NCI-H524 treated with DMSO at 0.1 percent for 48 hours (cell line): ENCODE measurements around the gene LRRC8C.
"Not testable (repeated sequence)": the region's sequence is repeated elsewhere in the genome, so short reads cannot be mapped to it uniquely, and the experiment has no call there.

Experiments used
- DNase-seq: peaks from one replicate; lab custom pipeline; 2025; lab: John Stamatoyannopoulos, UW

LRRC8C gene

DNA sequence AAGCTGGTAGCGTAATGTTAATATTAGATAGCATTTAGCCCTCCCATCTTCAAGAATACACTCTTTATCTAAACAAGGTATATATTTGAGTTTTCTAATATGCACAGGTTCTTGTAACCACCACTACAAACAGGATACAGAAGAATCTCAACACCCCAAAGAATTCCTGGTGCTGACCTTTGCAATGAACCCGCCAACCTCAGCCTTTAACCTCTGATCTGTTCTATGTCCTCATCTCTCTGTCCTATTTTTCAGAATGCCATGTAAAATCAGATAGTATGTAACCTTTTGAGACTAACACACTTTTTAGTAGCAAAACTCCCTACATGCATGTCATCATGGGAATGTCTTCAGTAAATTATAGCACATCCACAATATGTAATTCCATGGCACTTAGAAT is 71.1 kb downstream of the LRRC8C start:
- DNase-seq = no peak

DNA sequence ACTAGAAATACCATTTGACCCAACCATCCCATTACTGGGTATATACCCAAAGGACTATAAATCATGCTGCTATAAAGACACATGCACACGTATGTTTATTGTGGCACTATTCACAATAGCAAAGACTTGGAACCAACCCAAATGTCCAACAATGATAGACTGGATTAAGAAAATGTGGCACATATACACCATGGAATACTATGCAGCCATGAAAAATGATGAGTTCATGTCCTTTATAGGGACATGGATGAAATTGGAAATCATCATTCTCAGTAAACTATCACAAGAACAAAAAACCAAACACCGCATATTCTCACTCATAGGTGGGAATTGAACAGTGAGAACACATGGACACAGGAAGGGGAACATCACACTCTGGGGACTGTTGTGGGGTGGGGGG is 72.0 kb downstream of the LRRC8C start:
- not testable (repeated sequence) for DNase-seq

DNA sequence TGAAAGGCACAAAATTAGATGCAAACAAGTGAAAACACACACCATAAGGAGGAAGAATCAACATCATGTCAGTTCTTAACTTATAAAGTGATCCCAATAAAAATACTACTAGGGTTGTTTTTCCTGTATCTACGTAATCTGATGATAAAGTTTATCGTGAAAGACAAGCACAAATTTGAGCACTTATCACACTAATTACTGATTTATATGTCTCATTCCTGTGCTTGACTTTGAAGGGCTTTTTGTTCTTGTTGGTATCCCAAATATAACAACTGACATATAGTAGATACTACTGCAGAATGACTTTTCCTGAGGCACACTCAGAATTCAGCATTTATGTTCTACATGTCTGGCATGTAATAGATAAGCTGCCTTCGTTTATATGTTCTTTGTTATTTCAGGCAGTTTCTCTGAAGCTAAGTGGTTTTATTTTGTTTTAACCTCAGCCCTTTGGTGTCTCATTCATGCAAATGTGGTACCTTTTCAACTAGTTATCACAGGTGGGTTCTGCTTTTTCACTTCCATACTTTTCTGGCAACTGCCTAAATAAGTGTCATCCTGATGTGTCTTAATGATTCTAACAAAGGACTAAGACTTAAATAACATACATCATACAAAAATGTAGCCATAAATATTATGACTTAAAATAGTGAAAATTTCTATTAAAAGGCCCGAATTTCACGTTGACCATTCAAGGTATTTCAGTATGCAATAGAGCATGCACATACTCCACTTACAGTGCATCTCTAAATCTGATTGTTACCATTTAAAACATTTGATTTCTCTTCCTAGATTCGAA is 73.2 kb downstream of the LRRC8C start:
- DNase-seq = no peak

DNA sequence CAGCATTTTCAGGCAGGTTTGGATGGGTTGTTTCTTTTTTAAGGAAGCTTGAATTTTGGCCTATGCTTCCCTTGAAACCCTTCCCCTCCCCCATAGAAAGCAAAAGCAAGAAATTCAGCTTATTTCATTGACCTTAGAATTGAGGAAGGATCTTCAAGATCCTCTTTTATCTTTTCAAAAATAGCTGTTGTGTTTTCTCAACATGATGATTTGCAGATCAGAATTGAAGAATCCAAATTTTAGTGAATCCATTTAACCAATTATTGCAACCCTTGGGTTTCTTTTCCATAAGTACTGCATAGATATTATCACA is 73.7 kb downstream of the LRRC8C start:
- DNase-seq = no peak

DNA sequence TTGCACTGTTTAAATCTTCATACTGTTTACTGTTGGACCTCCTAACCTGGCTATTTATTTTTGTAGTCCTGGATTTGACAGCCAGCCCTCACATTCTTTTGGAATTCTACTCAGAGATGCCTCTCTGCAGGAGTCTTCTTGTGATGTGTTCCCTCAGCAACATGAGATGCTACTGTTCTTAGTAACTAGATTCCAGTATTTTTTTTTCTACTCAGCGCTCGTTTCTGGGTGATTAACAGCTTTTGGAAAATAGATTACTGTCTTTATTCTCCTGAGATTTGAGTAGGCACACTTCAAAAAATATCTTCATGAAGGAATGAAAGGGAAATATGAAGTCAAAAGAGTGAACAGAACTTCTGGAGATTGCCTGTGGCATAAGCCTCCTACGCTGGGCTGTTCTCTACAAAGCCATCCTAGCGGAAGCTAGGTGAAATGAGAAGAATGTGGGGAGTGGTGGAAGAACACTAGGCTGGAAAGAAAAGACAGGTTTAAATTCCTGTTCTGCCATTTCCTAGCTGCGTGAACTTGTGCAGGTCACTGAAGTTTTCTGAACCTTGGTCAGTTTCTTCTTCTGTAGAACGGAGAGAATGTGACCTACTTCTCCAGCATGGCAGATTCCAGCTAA is 75.9 kb downstream of the LRRC8C start:
- no peak for DNase-seq

DNA sequence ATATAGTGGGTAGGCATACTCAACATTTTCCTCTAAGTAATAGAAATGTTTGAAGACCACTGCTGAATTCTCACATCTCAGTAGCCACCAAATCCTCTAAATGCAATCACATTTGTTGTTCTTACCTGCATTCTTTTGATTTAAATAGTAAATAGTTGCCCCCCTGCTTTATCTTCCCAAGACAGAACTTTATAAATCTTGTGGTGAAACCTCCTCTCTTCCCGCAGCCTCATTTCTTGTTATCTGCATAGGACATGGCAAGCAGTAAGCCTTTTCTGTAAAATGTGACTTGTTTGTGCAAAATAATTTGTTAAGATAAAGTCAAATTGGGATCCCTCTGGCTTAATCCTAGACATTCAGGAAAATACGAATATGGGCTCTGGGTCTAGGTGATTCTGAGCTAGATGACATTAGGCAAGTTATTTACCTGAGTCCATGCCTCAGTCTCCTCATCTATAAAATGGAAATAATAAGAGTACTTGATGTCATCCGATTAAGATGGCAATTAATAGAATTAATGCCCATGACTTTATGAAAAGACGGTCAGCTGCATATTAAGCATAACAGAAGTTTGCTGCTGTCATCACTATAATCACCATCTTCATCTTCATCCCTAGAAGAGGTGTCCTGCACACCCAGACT is 77.7 kb downstream of the LRRC8C start:
- no peak for DNase-seq

DNA sequence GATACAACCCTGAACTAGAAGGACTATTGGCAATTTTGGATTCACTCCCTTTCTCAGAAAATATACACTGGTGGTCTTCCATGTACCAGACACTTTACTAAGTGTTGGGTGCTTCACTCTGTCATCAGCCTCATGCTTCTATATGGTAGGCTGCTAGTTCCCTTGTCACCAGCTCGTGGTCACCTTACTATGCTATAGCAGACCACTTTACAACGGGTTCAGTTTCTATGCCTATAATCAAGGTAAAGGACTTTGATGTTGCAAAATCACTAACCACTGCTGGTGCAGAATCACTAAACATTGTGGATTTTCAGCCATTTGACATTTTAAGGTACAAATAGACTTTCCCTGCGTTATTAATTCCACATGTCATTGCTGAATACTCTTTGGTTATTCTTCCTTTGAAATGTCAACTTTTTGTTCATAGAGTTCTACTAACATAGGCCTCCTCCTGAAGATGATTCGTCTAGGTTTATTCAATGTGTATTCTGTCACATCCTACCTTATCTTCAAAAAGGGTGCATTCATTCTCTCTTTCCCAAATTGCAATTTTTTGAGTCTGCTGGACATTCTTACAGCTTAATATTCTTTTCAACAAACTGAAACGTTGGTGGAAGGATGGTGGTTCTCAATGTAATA is 78.3 kb downstream of the LRRC8C start:
- DNase-seq = no peak

DNA sequence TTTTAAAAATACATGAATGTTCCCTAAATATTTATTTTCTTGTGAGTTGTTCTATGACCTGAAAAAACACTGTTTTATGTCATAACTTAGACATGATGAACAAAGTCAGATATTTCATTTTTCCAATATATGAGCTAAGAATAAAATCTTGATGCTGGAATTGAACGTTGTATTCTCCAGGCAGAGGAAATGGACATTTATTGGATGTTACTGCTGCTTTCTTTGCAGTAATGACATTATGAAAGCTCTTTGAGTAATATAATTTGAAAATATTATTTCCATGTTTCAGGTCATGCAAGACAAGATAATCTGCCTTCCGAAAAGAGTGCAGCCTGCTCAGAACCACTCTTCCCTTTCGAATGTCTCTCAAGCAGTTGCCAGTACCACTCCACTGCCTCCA is 79.5 kb downstream of the LRRC8C start:
- no peak for DNase-seq

DNA sequence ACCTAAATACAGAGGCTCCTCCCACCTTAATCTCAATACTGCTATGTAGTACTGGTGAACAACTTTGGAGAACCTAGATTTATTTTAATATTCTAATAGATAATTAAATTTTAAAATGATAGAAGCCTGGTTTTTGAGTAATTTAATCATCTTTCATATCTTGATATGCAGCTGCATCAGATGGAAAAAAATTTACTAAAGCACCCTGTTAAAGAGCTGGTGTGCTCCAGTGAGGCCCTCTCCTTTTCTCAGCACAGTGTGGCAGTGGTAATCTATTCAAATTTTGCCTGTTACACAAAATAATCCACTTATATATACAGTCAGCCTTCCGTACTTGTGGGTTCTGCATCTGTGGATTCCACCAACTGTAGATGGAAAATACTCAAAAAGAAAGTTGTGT is 82.8 kb downstream of the LRRC8C start:
- DNase-seq = no peak

DNA sequence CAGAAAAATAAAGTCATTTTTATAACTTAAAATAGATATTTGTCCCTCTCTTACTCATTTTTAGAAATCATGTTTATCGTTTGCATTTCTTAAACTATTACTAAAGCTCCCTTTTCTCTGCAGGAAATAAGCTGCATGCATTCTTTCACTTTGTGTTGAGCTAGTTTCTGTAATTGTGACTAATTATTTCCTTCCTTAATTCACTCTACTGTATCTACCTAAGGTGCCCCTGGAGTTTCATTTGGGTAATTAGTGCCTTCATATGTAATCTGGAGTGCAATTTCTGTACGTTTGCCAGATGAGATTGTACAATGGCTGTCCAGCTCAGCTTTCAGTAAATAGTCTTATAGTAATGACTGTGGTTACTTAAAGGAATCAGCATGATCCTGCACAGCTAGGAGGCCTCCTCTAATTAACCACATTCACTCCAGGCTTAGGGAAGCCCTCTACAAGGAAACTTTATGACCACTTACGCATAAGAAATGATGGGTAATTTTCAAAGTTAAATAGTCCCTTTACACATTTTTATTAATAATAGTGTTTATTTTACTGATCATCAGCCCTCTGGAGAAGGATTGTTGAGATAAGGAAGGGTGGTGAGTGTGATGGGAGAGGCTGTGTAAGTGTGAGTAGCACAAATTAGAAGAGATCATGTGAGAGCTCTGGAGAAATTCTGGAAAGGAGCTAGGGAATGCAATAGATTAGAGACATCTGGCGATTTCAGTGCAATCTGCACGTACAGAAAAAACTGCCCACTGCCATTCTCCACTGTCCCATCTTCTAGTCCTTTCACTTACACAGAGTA is 86.8 kb downstream of the LRRC8C start:
- DNase-seq = no peak

DNA sequence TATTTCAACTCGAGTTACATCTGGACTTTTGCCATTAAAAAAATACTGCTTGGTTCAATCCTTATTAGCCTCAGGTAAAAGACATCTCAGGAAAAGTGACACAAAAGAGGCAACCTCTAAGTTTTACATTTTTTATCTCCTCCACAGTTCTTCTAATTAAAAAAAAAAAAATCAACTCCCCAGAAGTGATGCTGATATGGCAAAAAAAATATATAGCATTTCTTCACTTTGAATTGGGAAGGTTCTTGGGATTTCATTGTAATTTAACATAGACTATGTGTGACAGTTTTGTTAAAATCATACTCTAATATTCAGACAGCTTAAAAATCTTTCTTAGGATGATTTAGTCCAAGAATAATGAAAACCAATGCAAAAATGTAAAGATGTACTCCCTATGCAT is 87.9 kb downstream of the LRRC8C start:
- no peak for DNase-seq

DNA sequence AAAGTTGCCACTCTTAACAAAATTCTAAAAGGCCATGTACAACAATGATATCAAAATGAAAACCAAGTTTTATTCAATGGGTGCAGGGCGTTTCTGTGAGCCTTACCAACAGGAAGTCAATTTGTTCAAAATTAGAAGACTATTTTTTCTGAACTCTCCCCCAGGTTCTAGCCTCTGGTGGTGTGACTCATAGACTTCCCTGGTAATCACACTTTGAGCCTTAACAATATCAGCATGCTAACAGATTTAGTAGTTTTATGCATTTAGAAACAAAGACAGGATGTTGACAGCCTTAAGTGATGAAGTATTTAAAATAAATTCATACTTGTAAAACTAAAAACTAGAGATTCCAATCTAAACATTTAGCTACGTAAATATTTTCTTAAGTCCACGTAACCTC is 88.4 kb downstream of the LRRC8C start:
- DNase-seq = no peak

DNA sequence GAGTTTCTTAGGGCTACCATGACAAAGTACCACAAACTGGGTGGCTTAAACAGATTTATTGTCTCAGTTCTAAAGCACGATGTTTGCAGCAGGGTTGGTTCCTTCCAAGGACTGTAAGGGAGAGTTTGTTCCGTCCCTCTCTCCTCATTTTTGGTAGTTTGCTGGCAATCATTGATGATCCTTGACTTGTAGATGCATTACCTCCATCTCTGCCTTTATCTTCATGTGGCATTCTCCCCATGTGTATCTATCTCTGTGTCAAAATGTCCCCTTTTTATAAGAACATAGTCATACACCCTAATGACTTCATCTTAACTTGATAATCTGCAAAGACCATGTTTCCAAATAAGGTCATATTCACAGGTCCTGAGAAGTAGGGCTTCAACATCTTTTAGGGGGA is 90.2 kb downstream of the LRRC8C start:
- DNase-seq = no peak

DNA sequence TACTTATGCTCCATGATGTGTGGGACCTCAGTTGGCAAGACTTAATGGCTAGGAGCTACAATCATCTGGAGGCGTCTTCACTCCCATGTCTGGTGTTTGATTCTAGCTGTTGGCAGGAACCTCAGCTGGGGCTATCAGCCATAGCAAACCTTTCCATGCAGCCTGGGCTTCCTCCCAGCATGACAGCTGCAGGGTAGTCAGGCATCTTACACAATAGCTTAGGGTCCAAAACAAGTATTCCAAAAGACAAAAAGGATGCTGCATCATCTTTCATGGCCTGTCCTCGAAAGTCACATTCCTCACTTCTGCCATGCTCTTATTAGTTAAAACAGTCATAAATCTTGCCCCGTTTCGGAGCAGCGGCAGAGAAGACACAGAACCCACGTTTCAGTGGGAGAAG is 90.9 kb downstream of the LRRC8C start:
- no peak for DNase-seq

DNA sequence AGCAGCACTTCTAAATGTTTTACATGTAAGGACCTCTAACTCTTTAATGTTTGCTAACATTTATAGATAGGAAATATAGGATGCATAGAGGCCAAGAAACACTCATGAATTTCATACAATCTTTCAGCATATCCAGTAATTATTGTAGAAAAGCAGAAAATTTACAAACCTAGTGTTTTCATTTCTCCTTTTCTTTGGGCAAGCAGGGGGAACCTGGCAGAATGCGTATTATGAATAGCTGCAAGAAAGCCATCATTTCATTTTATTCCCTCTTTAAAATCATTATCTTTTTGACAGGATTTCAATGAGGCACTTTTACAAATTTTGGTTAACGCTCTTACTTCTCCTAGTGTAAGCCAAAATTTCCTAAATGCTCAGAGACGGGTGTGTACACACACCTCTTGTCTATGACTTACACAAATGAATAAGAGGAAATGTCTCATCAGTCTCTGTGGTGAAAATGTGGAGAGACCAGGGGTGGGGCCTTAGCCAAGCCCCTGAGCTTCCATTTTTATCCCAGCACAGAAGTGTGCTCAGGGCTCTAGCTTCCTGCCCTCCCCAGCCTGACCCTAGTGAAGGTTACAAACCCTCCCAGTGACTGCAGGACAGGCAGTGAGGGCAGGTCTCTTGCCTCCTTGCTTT is 91.6 kb downstream of the LRRC8C start:
- no peak for DNase-seq

DNA sequence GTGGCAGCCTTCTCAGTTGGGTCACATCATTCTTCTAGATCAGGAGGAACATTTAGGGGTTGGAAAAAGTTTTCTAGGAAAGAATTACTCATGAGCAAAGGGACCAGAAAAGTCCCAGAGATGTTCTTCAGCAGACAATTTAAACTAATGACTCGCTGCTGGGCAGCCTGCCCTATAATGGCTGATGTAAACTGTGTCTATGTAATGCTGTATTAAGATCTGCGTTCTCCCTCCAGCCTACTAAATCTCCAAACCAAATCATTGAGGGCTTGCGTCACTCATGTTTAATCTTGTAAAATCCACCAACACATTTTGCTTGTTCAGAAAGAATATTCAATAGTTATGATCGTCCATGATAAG is 92.1 kb downstream of the LRRC8C start:
- DNase-seq = no peak

DNA sequence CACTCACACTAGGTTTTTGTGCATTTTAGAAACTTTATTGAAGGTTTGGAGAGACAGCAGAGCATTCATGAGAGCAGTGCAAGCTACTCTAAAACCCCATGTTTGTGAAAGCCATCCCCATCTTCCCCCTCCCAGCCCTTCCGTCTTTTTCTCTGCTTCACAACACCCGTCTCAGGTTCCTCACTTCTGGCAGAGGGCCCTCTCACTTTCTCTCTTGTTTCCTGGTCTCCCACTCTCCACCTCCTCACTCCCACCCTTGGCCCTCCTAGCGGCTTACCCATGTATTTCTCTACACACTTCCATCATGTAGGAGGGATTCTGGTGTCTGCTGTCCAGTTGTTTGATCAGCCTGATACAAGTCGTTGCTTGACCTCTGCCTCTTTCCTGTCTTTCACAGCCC is 92.7 kb downstream of the LRRC8C start:
- DNase-seq = no peak

DNA sequence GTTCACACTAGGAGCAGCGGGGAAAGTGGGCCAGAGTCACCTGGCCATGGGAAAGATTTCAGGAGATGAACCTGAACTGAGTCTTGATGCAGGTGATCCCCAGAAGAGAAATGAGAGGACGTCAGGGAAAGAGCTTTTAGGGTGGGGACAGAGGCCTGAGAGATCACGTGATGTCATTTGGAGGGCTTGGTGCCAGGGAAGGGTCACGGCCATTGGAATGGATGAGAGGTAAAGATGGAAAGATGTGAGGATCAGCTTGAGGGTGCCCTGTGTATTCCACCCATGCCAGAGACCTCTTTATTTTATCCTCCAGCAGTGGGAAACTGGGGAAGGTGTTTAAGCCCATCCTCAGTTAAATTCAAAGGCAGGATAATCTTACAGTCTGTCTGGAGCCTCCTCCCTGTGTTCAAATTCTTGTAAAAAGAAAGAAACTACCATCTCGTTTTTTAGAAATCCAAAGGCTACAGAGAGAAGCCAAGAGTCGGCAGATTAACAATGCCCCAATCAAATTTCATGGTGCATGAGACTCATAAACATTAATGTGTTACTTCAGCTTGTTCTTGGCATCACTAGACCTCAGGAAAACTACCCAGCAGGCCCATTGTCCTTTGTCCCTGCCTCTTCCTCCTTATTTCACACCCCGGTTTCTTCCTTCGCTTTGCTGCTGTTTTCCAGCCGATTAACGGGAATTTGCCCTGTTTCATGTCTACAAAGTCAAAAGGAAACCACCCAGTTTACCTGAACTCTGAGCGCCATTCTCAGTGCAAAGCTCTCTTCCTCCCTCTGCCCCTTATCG is 94.8 kb downstream of the LRRC8C start:
- no peak for DNase-seq

DNA sequence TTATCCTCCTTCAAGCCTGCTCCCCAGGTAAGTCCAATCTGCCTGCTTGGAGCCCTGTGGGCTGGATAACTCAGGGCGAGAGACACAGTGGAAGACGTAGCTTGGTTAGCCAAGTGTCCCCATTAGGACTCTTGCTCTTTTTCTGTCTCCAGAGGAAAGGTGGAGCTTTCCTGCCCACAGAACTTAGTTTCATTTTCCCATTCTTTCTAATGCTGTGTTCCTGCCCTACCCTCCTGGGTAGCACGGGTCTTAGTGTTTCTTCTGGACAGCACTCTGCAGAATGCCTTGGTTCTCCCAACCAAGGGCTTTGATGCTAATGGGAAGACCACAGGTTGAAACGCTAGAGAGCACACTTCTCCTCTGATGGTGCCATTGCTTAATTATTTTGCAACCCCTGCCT is 95.5 kb downstream of the LRRC8C start:
- no peak for DNase-seq

DNA sequence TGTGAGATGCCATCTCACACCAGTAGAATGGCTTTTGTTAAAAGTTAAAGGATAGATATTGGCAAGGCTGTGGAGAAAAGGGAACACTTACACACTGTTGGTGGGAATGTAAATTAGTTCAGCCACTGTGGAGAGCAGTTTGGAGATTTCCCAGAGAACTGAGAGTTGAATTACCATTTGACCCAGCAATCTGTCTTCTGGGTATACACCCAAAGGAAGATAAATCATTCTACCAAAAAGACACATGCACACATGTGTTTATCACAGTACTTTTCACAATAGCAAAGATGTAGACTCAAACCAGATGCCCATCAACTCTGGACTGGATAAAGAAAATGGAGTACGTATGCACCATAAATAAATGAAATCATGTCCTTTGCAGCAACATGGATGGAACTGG is 99.3 kb downstream of the LRRC8C start:
- no peak for DNase-seq

DNA sequence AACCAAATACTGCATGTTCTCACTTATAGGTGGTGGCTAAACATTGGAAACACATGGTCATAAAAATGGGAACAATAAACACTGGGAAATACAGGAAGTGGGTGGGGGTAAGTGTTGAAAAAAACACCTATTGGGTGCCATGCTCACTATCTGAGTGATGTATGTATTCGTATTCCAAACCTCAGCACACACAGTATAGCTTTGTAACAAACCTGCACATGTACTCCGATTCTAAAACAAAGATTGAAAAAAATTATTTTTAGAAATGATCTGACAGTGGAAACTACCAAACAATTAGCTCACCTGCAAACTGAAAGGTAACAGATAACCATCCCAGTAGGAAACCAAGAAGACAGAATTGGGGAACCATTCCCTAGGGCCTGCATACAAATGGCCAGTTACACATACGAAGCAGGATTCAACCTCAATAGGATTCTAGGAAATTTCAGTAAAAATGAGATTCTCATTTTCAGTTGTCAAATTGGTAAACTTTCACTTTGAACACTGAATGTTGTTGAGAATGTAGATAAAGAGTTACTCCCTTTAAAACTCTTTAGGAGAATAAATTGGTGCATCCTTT is 99.8 kb downstream of the LRRC8C start:
- no peak for DNase-seq
